K562 (cell line): ENCODE data around the gene GRP. TPM values are rescaled to one million over a fixed set of nuclear protein-coding genes. Genes with fewer than 3 reads are reported as not detected.

ENCODE experiments used
- LCOR ChIP-seq: sonication (generic); formaldehyde crosslinking; IDR thresholded peaks from 2 replicates; pipeline ENCODE4 v1.8.0; 2022; ENCODE audit warnings: mild to moderate bottlenecking, missing genetic modification reagents
- polyA plus RNA-seq, 8 experiments: library from polyadenylated mRNA; depleted of rRNA in 4 of 8; stranded (reverse) in 5 of 8; unstranded in 3 of 8; fragments of >200 nt; fragmentation: Nextera tagmentation in 2 of 8; fragmentation: Illumina TruSeq in 1 of 8; extraction: Ambion mirVana in 2 of 8; extraction: Trizol in 1 of 8; gene quantifications; 2 replicates each; pipeline versions ENCODE4 v1.2.1 to v1.2.3, GENCODE V29; 2011 to 2014; ENCODE audit warnings: inconsistent platforms in 1 of 8, missing spikeins in 1 of 8
- total RNA-seq, 7 experiments: library from RNA; depleted of rRNA in 6 of 7; stranded (reverse); fragments of >200 nt in 6 of 7; fragmentation: Illumina TruSeq in 2 of 7; extraction: Trizol in 2 of 7; gene quantifications; 2 replicates each; pipeline versions ENCODE4 v1.2.1 to v1.2.3, GENCODE V29; 2011 to 2021; ENCODE audit warnings: low replicate concordance in 1 of 7
- TF ChIP-seq, protein P1 (sequence below), 2 experiments: fragments of 450-650 bp; formaldehyde crosslinking in 1 of 2; IDR thresholded peaks; 2 replicates each; pipeline versions ENCODE4 v1.4.0 to v1.6.1; 2014 to 2020; ENCODE audit warnings: mild to moderate bottlenecking in 2 of 2, borderline replicate concordance in 1 of 2, low read depth in 1 of 2
- TF ChIP-seq, protein P2 (sequence below): sonication (generic); formaldehyde crosslinking; IDR thresholded peaks from 2 replicates; pipeline ENCODE4 v1.8.1; 2023; ENCODE audit warnings: missing genetic modification reagents, mild to moderate bottlenecking, borderline replicate concordance

The GRP gene
- total and polyA plus RNA-seq, 9 of the 15 experiments (the other 6 are each of a cell fraction or from before 2014, with no cell fraction given) = 0.07 TPM; not detected in 8

DNA sequence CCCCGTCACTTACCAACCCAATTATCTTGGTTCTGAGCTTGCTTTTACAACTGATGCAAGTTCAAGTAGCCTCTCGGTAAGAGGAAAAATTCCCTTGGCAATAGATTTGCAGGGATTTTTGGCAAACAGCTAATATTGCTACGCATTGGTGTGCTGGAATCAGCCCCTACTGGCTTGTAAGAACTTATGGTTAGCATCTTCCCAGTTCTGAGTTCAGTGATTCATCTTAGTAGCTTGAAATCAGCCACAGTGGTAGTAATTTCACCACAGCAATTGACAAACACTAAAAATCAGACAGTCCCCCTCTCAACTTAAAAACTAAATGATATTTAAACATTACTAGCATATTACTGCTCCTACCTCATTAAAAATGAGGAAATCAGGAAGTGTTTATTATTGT lies 59.2 kb downstream of the GRP start (continued):
- TF ChIP-seq, protein P1, sequence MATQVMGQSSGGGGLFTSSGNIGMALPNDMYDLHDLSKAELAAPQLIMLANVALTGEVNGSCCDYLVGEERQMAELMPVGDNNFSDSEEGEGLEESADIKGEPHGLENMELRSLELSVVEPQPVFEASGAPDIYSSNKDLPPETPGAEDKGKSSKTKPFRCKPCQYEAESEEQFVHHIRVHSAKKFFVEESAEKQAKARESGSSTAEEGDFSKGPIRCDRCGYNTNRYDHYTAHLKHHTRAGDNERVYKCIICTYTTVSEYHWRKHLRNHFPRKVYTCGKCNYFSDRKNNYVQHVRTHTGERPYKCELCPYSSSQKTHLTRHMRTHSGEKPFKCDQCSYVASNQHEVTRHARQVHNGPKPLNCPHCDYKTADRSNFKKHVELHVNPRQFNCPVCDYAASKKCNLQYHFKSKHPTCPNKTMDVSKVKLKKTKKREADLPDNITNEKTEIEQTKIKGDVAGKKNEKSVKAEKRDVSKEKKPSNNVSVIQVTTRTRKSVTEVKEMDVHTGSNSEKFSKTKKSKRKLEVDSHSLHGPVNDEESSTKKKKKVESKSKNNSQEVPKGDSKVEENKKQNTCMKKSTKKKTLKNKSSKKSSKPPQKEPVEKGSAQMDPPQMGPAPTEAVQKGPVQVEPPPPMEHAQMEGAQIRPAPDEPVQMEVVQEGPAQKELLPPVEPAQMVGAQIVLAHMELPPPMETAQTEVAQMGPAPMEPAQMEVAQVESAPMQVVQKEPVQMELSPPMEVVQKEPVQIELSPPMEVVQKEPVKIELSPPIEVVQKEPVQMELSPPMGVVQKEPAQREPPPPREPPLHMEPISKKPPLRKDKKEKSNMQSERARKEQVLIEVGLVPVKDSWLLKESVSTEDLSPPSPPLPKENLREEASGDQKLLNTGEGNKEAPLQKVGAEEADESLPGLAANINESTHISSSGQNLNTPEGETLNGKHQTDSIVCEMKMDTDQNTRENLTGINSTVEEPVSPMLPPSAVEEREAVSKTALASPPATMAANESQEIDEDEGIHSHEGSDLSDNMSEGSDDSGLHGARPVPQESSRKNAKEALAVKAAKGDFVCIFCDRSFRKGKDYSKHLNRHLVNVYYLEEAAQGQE (IDR thresholded peaks at IDR 0.05; ENCODE audit: borderline replicate concordance) = no peak
- TF ChIP-seq, protein P1 (CRISPR knock-in tag; IDR thresholded peaks at IDR 0.05; ENCODE audit: low read depth) = no peak
- TF ChIP-seq LCOR (CRISPR knock-in tag) = no peak
- TF ChIP-seq, protein P2, sequence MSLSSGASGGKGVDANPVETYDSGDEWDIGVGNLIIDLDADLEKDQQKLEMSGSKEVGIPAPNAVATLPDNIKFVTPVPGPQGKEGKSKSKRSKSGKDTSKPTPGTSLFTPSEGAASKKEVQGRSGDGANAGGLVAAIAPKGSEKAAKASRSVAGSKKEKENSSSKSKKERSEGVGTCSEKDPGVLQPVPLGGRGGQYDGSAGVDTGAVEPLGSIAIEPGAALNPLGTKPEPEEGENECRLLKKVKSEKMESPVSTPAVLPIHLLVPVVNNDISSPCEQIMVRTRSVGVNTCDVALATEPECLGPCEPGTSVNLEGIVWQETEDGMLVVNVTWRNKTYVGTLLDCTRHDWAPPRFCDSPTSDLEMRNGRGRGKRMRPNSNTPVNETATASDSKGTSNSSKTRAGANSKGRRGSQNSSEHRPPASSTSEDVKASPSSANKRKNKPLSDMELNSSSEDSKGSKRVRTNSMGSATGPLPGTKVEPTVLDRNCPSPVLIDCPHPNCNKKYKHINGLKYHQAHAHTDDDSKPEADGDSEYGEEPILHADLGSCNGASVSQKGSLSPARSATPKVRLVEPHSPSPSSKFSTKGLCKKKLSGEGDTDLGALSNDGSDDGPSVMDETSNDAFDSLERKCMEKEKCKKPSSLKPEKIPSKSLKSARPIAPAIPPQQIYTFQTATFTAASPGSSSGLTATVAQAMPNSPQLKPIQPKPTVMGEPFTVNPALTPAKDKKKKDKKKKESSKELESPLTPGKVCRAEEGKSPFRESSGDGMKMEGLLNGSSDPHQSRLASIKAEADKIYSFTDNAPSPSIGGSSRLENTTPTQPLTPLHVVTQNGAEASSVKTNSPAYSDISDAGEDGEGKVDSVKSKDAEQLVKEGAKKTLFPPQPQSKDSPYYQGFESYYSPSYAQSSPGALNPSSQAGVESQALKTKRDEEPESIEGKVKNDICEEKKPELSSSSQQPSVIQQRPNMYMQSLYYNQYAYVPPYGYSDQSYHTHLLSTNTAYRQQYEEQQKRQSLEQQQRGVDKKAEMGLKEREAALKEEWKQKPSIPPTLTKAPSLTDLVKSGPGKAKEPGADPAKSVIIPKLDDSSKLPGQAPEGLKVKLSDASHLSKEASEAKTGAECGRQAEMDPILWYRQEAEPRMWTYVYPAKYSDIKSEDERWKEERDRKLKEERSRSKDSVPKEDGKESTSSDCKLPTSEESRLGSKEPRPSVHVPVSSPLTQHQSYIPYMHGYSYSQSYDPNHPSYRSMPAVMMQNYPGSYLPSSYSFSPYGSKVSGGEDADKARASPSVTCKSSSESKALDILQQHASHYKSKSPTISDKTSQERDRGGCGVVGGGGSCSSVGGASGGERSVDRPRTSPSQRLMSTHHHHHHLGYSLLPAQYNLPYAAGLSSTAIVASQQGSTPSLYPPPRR (CRISPR knock-in tag) = no peak
- TF ChIP-seq, all 486 proteins: peak for 0
